HepG2 (cell line): ENCODE data around the gene SLC6A7. TPM values are rescaled to one million over a fixed set of nuclear protein-coding genes. Genes with fewer than 3 reads are reported as not detected.
A peak's percentile ranks its signal among the peaks of the same experiment; 100 is the strongest.

Experiments
- ATAC-seq: fragments of 200-7000 bp; cut with Tn5 transposase; 3 replicates; pipeline ENCODE4 v1.9.1; 2020; ENCODE audit warnings: mild to moderate bottlenecking, moderate library complexity
- BruUV-seq: library from RNA; stranded (reverse); fragments of 400-500 nt; replicated peaks from 2 replicates; lab custom pipeline; 2021; lab: Mats Ljungman, UMichigan
- CTCF ChIA-PET: fragments of 300-600 bp; formaldehyde crosslinking; extraction: SDS; loops from one replicate; lab custom pipeline; 2021; ENCODE audit warnings: low total read pairs, inconsistent platforms, low intra/inter-chr PET ratio; lab: Yijun Ruan, JAX
- POLR2A ChIA-PET: fragments of 350-600 bp; sonication (Branson Sonifier 250); formaldehyde crosslinking; loops from one replicate; lab custom pipeline; 2020; ENCODE audit warnings: antibody characterized with exemption, inconsistent platforms; lab: Yijun Ruan, JAX
- DNase-seq: peaks from one replicate; pipeline ENCODE4 v3.0.0-alpha.2; 2015; ENCODE audit warnings: low spot score
- FAIRE-seq: peaks from 3 replicates; lab custom pipeline; 2011; peaks lifted over from hg19 to GRCh38; lab: Jason Lieb, UNC
- H2AFZ ChIP-seq: one replicate; pipeline ENCODE4 v1.6.1; 2011; ENCODE audit warnings: low read length, inconsistent platforms
- H3K27ac ChIP-seq: fragments of 300-600 bp; 3 replicates; pipeline ENCODE4 v1.8.0; 2011; ENCODE audit warnings: mixed run types, mild to moderate bottlenecking, mixed read lengths, low read length, inconsistent platforms; ENCODE audit not compliant: insufficient read depth; ENCODE audit errors: extremely low read length
- H3K27me3 ChIP-seq, 2 experiments: fragments of 200-600 bp in 1 of 2; 2 replicates in 1 of 2; 3 replicates in 1 of 2; pipeline versions ENCODE4 v1.6.0 to v1.8.0; 2011; ENCODE audit warnings: low read length in 2 of 2, mild to moderate bottlenecking in 2 of 2, moderate library complexity in 2 of 2, inconsistent platforms in 1 of 2; ENCODE audit not compliant: insufficient read depth in 2 of 2, control insufficient read depth in 1 of 2
- H3K36me3 ChIP-seq, 2 experiments: fragments of 200-600 bp in 1 of 2; replicated peaks in 1 of 2; 2 replicates in 1 of 2; 3 replicates in 1 of 2; pipeline versions ENCODE4 v1.5.1 to v1.8.0; 2011; ENCODE audit warnings: low read length in 2 of 2, inconsistent platforms in 1 of 2; ENCODE audit not compliant: insufficient read depth in 2 of 2, control insufficient read depth in 1 of 2
- H3K4me1 ChIP-seq: 2 replicates; pipeline ENCODE4 v1.5.1; 2012; ENCODE audit warnings: low read length, inconsistent platforms; ENCODE audit not compliant: insufficient read depth
- H3K4me2 ChIP-seq: 2 replicates; pipeline ENCODE4 v1.6.0; 2011; ENCODE audit warnings: low read depth, low read length, inconsistent platforms
- H3K4me3 ChIP-seq, 3 experiments: fragments of 200-600 bp in 1 of 3; sonication (generic), shearing (Covaris generic) in 1 of 3; replicated peaks in 1 of 3; 2 replicates each; pipeline ENCODE4 v1.5.1; 2011 to 2016; ENCODE audit warnings: low read length in 3 of 3, inconsistent platforms in 2 of 3, low read depth in 2 of 3, mild to moderate bottlenecking in 2 of 3, control low read depth in 1 of 3, mixed read lengths in 1 of 3; ENCODE audit not compliant: insufficient read depth in 1 of 3
- H3K79me2 ChIP-seq: one replicate; pipeline ENCODE4 v1.6.1; 2011; ENCODE audit warnings: low read length, inconsistent platforms; ENCODE audit not compliant: insufficient read depth
- H3K9ac ChIP-seq: 2 replicates; pipeline ENCODE4 v1.6.0; 2011; ENCODE audit warnings: mild to moderate bottlenecking, low read depth, low read length, inconsistent platforms; ENCODE audit not compliant: insufficient read depth
- H3K9me3 ChIP-seq: 2 replicates; pipeline ENCODE4 v1.5.1; 2012; ENCODE audit warnings: mild to moderate bottlenecking, low read length
- H4K20me1 ChIP-seq: 2 replicates; pipeline ENCODE4 v1.6.0; 2011; ENCODE audit warnings: inconsistent platforms, mild to moderate bottlenecking, low read length, moderate library complexity; ENCODE audit not compliant: insufficient read depth
- MLXIP ChIP-seq: sonication (generic); formaldehyde crosslinking; IDR thresholded peaks from 2 replicates; pipeline ENCODE4 v1.9.0; 2021; ENCODE audit warnings: missing genetic modification reagents, borderline replicate concordance
- RBM22 ChIP-seq: fragments of 200-400 bp; formaldehyde crosslinking; optimal IDR thresholded peaks from 2 replicates; pipeline ENCODE3; 2017; ENCODE audit warnings: mild to moderate bottlenecking, low read length, moderate library complexity
- ZNF629 ChIP-seq: sonication (generic); formaldehyde crosslinking; conservative IDR thresholded peaks from 2 replicates; pipeline ENCODE4 v1.5.0; 2020; ENCODE audit warnings: missing genetic modification reagents
- WGBS: methylation state at CpG from one replicate; pipeline ENCODE4 v1.1.6; 2017; ENCODE audit warnings: low lambda C conversion rate; 5-methylcytosine and 5-hydroxymethylcytosine counted together
- in situ Hi-C: cut with HindIII; loops from 2 replicates; pipeline ENCODE4 v1.10.0; 2017; ENCODE audit warnings: low pct_unique_long_range_greater_than_20kb; ENCODE audit not compliant: extremely low pct_ligation_motif_present
- intact Hi-C: fragments of 100-400 bp; cut with micrococcal nuclease; formaldehyde crosslinking; loops from one replicate; pipeline ENCODE4 v1.10.0; 2022; ENCODE audit not compliant: unreplicated experiment
- polyA plus RNA-seq, 8 experiments: library from polyadenylated mRNA; depleted of rRNA in 3 of 8; stranded (reverse) in 7 of 8; unstranded in 1 of 8; fragments of >200 nt; fragmentation: Illumina TruSeq in 4 of 8; extraction: Trizol in 4 of 8; gene quantifications; 2 replicates each; pipeline versions ENCODE4 v1.2.1 to v1.2.3, GENCODE V29; 2011 to 2016; ENCODE audit warnings: low read depth in 4 of 8, missing spikeins in 1 of 8, mixed read lengths in 1 of 8; ENCODE audit not compliant: insufficient read depth in 1 of 8
- total RNA-seq, 5 experiments: library from RNA; depleted of rRNA; stranded (reverse); fragments of >200 nt; fragmentation: Illumina TruSeq; extraction: Trizol; gene quantifications; 2 replicates each; pipeline ENCODE4 v1.2.3, GENCODE V29; 2016; ENCODE audit warnings: low read depth in 1 of 5

Gene SLC6A7
- total and polyA plus RNA-seq, 2 of the 13 experiments (the other 11 are each of a cell fraction or from before 2014, with no cell fraction given): not detected

- BruUV-seq: no TSS peak
Observed at GRCh38 chr5:150146235-150146634, 43.6 kb upstream of the SLC6A7 start.

More at GRCh38 chr5:150146235-150146634, 43.6 kb upstream of the SLC6A7 start:
- intact Hi-C loops (loop anchor here (10.0 kb wide), 1 partner anchor 279 kb away; no protein-coding TSS in a partner anchor), in situ Hi-C loops (no loop called here)
- H3K27ac ChIP-seq: no peak overlapping the region
- ATAC-seq: no peak
- no peaks in the 10 kb centered on the region for H3K9me3 ChIP-seq
- 90% methylated on average over 5 of the region's 5 CpGs for WGBS
- POLR2A ChIA-PET: no interaction called here
- no peaks in the 10 kb centered on the region for H3K79me2 ChIP-seq
- H2AFZ ChIP-seq: no peak overlapping the region
- CTCF ChIA-PET: no interaction called here
- peaks cover 0 to 4% of the 10 kb centered on the region in 2 experiments; a peak in 1 of 5 replicates for H3K27me3 ChIP-seq
- FAIRE-seq: no peak
- no peaks in the 10 kb centered on the region for H3K36me3 ChIP-seq
- no peak overlapping the region for H3K9ac ChIP-seq
- DNase-seq: no peak
- H3K4me3 ChIP-seq: no peak overlapping the region; a peak in 1 of 6 replicates
- H4K20me1 ChIP-seq: no peaks in the 10 kb centered on the region
- TF ChIP-seq ZNF629 (peak; percentile 71; the same call in 1 of the 2 replicates), MLXIP (CRISPR knock-in tag) (no peak), RBM22 (no peak)
- no peak overlapping the region for H3K4me2 ChIP-seq
- H3K4me1 ChIP-seq: peaks cover 72% of the 10 kb centered on the region
